Caco-2 (cell line): ENCODE data around the gene DCTD. TPM values are rescaled to one million over a fixed set of nuclear protein-coding genes. Genes with fewer than 3 reads are reported as not detected.
A peak's percentile ranks its signal among the peaks of the same experiment; 100 is the strongest.

Source experiments
- BruUV-seq: library from RNA; stranded (reverse); fragments of 400-500 nt; replicated peaks from 2 replicates; lab custom pipeline; 2021; lab: Mats Ljungman, UMichigan
- CTCF ChIA-PET: fragments of 300-600 bp; sonication (Branson Sonifier 250); formaldehyde crosslinking; loops from one replicate; lab custom pipeline; 2022; ENCODE audit warnings: antibody characterized with exemption; lab: Charles Lee
- POLR2A ChIA-PET: fragments of 300-600 bp; sonication (Branson Sonifier 250); formaldehyde crosslinking; loops from one replicate; lab custom pipeline; 2022; ENCODE audit warnings: antibody characterized with exemption; lab: Charles Lee
- DNase-seq, 2 experiments: peaks; one replicate each; pipeline versions ENCODE4 v3.0.0 to v3.0.0-alpha.2; 2020 to 2022
- H3K27me3 ChIP-seq: replicated peaks from 2 replicates; pipeline ENCODE4 v1.6.0; 2011; ENCODE audit warnings: low read length; ENCODE audit not compliant: control insufficient read depth, insufficient read depth
- H3K36me3 ChIP-seq: 2 replicates; pipeline ENCODE4 v1.5.1; 2011; ENCODE audit warnings: low read length; ENCODE audit not compliant: control insufficient read depth, insufficient read depth
- H3K4me1 ChIP-seq: fragments of 250-450 bp; sonication (Bioruptor Pico); 2 replicates; pipeline ENCODE4 v1.5.1; 2020; ENCODE audit warnings: mild to moderate bottlenecking
- H3K4me3 ChIP-seq: 2 replicates; pipeline ENCODE4 v1.5.1; 2011; ENCODE audit warnings: low read depth, mild to moderate bottlenecking, control low read depth, low read length
- H3K9me3 ChIP-seq: fragments of 250-450 bp; sonication (Bioruptor Pico); 2 replicates; pipeline ENCODE4 v1.5.1; 2020; ENCODE audit warnings: mild to moderate bottlenecking, moderate library complexity
- H3K27ac Mint-ChIP-seq: one replicate; pipeline ENCODE4 v1.8.0; 2022; ENCODE audit warnings: mixed read lengths; ENCODE audit not compliant: unreplicated experiment
- H3K27me3 Mint-ChIP-seq: one replicate; pipeline ENCODE4 v1.8.0; 2022; ENCODE audit warnings: mixed read lengths; ENCODE audit not compliant: insufficient read depth, unreplicated experiment
- H3K36me3 Mint-ChIP-seq: one replicate; pipeline ENCODE4 v1.8.0; 2022; ENCODE audit warnings: mild to moderate bottlenecking, mixed read lengths; ENCODE audit not compliant: insufficient read depth, unreplicated experiment
- H3K4me1 Mint-ChIP-seq: one replicate; pipeline ENCODE4 v1.8.0; 2022; ENCODE audit warnings: low read depth, mixed read lengths; ENCODE audit not compliant: unreplicated experiment
- H3K4me3 Mint-ChIP-seq: one replicate; pipeline ENCODE4 v1.8.0; 2022; ENCODE audit warnings: mild to moderate bottlenecking, moderate library complexity, mixed read lengths; ENCODE audit not compliant: unreplicated experiment
- H3K9me3 Mint-ChIP-seq: one replicate; pipeline ENCODE4 v1.8.0; 2022; ENCODE audit warnings: mixed read lengths; ENCODE audit not compliant: unreplicated experiment
- CTCF ChIP-seq, 2 experiments: fragments of 200-600 bp in 1 of 2; IDR thresholded peaks; 1 replicate in 1 of 2; 2 replicates in 1 of 2; pipeline versions ENCODE4 v1.5.1 to v1.8.0; 2011 to 2022; ENCODE audit warnings: antibody characterized with exemption in 1 of 2, control low read depth in 1 of 2, inconsistent platforms in 1 of 2, low read depth in 1 of 2, low read length in 1 of 2, mild to moderate bottlenecking in 1 of 2, moderate library complexity in 1 of 2; ENCODE audit not compliant: insufficient read depth in 1 of 2, severe bottlenecking in 1 of 2, unreplicated experiment in 1 of 2
- intact Hi-C: fragments of 100-400 bp; cut with micrococcal nuclease; formaldehyde crosslinking; loops from one replicate; pipeline ENCODE4 v1.10.0; 2022; ENCODE audit not compliant: unreplicated experiment
- total RNA-seq: library from RNA; stranded (reverse); gene quantifications from 2 replicates; pipeline ENCODE4 v1.2.3, GENCODE V29; 2022

DCTD gene
- total RNA-seq, 1 experiment from 2014 or later: 79.0 TPM

GRCh38 chr4:182907396-182907795 lies 9.8 kb downstream of the DCTD start:
- ChIA-PET POLR2A (no interaction called here), CTCF (no interaction called here)
- Histone ChIP-seq H3K9me3 (no peaks in the 10 kb centered on the region), H3K36me3 (peaks cover 1% of the 10 kb centered on the region; the same call in 1 of the 2 replicates), H3K4me1 (peaks cover 14% of the 10 kb centered on the region), H3K4me3 (no peak overlapping the region), H3K27me3 (no peaks in the 10 kb centered on the region)
- Mint-ChIP-seq H3K9me3 (no peaks in the 10 kb centered on the region), H3K4me3 (no peak overlapping the region), H3K27ac (peak overlapping the region; percentile 55), H3K36me3 (peaks cover 58% of the 10 kb centered on the region), H3K27me3 (no peaks in the 10 kb centered on the region), H3K4me1 (peaks cover 21% of the 10 kb centered on the region)
- DNase-seq: no peak
- BruUV-seq: no TSS peak
- TF ChIP-seq CTCF (IDR thresholded peaks at IDR 0.05; ENCODE audit: insufficient read depth in 1 of 2, low read depth in 1 of 2, low read length in 1 of 2, severe bottlenecking in 1 of 2, unreplicated experiment in 1 of 2): no peak
- intact Hi-C loops: no loop called here

GRCh38 chr4:182906786-182907185 lies 10.4 kb downstream of the DCTD start:
- H3K4me1 Mint-ChIP-seq: peaks cover 21% of the 10 kb centered on the region
- intact Hi-C loops: no loop called here
- Histone ChIP-seq H3K4me3 (no peak overlapping the region), H3K27me3 (no peaks in the 10 kb centered on the region), H3K4me1 (peaks cover 14% of the 10 kb centered on the region), H3K9me3 (no peaks in the 10 kb centered on the region), H3K36me3 (peaks cover 1% of the 10 kb centered on the region; the same call in 1 of the 2 replicates)
- peaks cover 64% of the 10 kb centered on the region for H3K36me3 Mint-ChIP-seq
- CTCF ChIA-PET: no interaction called here
- DNase-seq: no peak
- no peak for TF ChIP-seq CTCF (IDR thresholded peaks at IDR 0.05; ENCODE audit: insufficient read depth in 1 of 2, low read depth in 1 of 2, low read length in 1 of 2, severe bottlenecking in 1 of 2, unreplicated experiment in 1 of 2)
- peak overlapping the region; percentile 55 for H3K27ac Mint-ChIP-seq
- H3K9me3 Mint-ChIP-seq: no peaks in the 10 kb centered on the region
- no peaks in the 10 kb centered on the region for H3K27me3 Mint-ChIP-seq
- no peak overlapping the region for H3K4me3 Mint-ChIP-seq
- POLR2A ChIA-PET: no interaction called here
- no TSS peak for BruUV-seq

- Histone ChIP-seq H3K27me3 (no peaks in the 10 kb centered on the region), H3K9me3 (no peaks in the 10 kb centered on the region), H3K4me3 (no peak overlapping the region), H3K36me3 (peaks cover 1% of the 10 kb centered on the region; the same call in 1 of the 2 replicates), H3K4me1 (peaks cover 14% of the 10 kb centered on the region)
- Mint-ChIP-seq H3K4me1 (peaks cover 21% of the 10 kb centered on the region), H3K9me3 (no peaks in the 10 kb centered on the region), H3K36me3 (peaks cover 55% of the 10 kb centered on the region), H3K27ac (peak overlapping the region; percentile 79), H3K27me3 (no peaks in the 10 kb centered on the region), H3K4me3 (peak overlapping the region; percentile 29)
- TF ChIP-seq CTCF (IDR thresholded peaks at IDR 0.05; ENCODE audit: insufficient read depth in 1 of 2, low read depth in 1 of 2, low read length in 1 of 2, severe bottlenecking in 1 of 2, unreplicated experiment in 1 of 2): no peak
- no TSS peak for BruUV-seq
- ChIA-PET CTCF (interaction anchor here (0.9 kb wide), 1 partner anchor 20 kb away, joined by 3 read pairs; no protein-coding TSS in a partner anchor), POLR2A (interaction anchor here (0.7 kb wide), 1 partner anchor 7 kb away, joined by 4 read pairs; no protein-coding TSS in a partner anchor)
- intact Hi-C loops: no loop called here
- no peak for DNase-seq
Measured at GRCh38 chr4:182905038-182905437, 12.1 kb downstream of the DCTD start.
